Hematopoietic multipotent progenitor cell treated with erythropoietin and hydrocortisone succinate and interleukin-3 and kit ligand, for 17 days (in vitro differentiated cells): ENCODE results near the gene PPP1R14D.

Source experiments
- DNase-seq: peaks from one replicate; pipeline ENCODE4 v3.0.0-alpha.2; 2015; ENCODE audit warnings: low spot score

PPP1R14D gene

GRCh38 chr15:40852529-40852928 is 24.0 kb upstream of the PPP1R14D start:
- DNase-seq: no peak

- DNase-seq: no peak
Observed at GRCh38 chr15:40850576-40851112, 22.1 kb upstream of the PPP1R14D start.

- DNase-seq: no peak
Observed at GRCh38 chr15:40847223-40847961, 18.9 kb upstream of the PPP1R14D start.

- DNase-seq: no peak
Observed at GRCh38 chr15:40846841-40847222, 18.3 kb upstream of the PPP1R14D start.

GRCh38 chr15:40845511-40846284 is 17.2 kb upstream of the PPP1R14D start:
- no peak for DNase-seq

- DNase-seq: no peak
Observed at GRCh38 chr15:40845036-40845435, 16.5 kb upstream of the PPP1R14D start.

GRCh38 chr15:40844696-40845030 is 16.2 kb upstream of the PPP1R14D start:
- no peak for DNase-seq

- no peak for DNase-seq
Observed at GRCh38 chr15:40843885-40844695, 15.6 kb upstream of the PPP1R14D start, which contains the start of gene SPINT1. Gene SPINT1 (plus strand): TSS chr15:40844048. CDS start chr15:40844555, 507 bp downstream.

- no peak for DNase-seq
Observed at GRCh38 chr15:40843261-40843884, 14.9 kb upstream of the PPP1R14D start.

GRCh38 chr15:40841741-40842140 is 13.2 kb upstream of the PPP1R14D start:
- no peak for DNase-seq

GRCh38 chr15:40838756-40839155 is 10.2 kb upstream of the PPP1R14D start:
- DNase-seq: no peak

GRCh38 chr15:40836020-40836419 is 7.5 kb upstream of the PPP1R14D start:
- no peak for DNase-seq

- DNase-seq: no peak
Observed at GRCh38 chr15:40832903-40833302, 4.4 kb upstream of the PPP1R14D start.

GRCh38 chr15:40831861-40832260 is 3.4 kb upstream of the PPP1R14D start:
- DNase-seq: no peak

GRCh38 chr15:40830884-40831283 is 2.4 kb upstream of the PPP1R14D start:
- no peak for DNase-seq

- no peak for DNase-seq
Observed at GRCh38 chr15:40829115-40829514, 607 bp upstream of the PPP1R14D start.

- no peak for DNase-seq
Observed at GRCh38 chr15:40826423-40827075, 2.0 kb downstream of the PPP1R14D start.

GRCh38 chr15:40825661-40826422 is 2.7 kb downstream of the PPP1R14D start:
- DNase-seq: no peak

GRCh38 chr15:40823572-40824343 is 4.8 kb downstream of the PPP1R14D start:
- DNase-seq: no peak

GRCh38 chr15:40821195-40821594 is 7.3 kb downstream of the PPP1R14D start:
- no peak for DNase-seq
